ENCODE results near the gene CSTF2.

DNA sequence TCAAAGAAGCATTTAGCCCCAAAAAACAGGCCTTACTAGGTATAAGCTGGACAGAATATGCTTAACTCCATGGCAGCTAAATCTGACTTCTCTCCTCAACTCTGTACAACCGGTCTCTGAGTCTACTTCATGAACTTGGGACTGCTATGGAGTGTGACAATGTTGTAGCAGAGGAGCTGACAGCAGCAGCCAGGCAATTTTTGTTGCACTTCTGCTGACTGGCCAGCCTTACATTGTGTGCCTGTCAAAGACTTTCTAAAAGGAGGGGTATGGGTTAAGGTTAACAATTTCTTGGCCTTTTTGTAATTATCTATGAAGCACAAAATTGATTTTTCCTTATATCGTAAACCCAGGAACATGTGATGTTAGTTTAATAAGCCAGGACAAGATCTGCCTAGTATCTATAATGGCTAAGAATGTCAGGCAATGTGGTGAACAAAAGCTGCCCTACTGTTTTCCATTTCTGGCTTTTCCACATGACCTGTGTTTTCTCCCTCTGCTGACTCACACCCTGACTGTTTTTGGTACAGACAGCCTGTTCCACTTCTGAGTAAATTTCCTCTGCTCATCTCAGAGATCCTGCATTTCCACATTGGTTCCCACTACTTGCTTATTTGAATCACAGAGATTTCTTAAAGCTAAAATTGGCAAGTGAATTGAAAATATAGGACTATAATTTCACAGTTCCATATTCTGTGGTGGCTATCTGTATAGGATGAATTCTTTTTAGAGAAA, 44.6 kb downstream of the CSTF2 start:
- TF ChIP-seq, protein P1, sequence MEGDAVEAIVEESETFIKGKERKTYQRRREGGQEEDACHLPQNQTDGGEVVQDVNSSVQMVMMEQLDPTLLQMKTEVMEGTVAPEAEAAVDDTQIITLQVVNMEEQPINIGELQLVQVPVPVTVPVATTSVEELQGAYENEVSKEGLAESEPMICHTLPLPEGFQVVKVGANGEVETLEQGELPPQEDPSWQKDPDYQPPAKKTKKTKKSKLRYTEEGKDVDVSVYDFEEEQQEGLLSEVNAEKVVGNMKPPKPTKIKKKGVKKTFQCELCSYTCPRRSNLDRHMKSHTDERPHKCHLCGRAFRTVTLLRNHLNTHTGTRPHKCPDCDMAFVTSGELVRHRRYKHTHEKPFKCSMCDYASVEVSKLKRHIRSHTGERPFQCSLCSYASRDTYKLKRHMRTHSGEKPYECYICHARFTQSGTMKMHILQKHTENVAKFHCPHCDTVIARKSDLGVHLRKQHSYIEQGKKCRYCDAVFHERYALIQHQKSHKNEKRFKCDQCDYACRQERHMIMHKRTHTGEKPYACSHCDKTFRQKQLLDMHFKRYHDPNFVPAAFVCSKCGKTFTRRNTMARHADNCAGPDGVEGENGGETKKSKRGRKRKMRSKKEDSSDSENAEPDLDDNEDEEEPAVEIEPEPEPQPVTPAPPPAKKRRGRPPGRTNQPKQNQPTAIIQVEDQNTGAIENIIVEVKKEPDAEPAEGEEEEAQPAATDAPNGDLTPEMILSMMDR (IDR thresholded peaks at IDR 0.05): no peak
- no peak for TF ChIP-seq POLR2A (IDR thresholded peaks at IDR 0.05)
- TF ChIP-seq POLR2AphosphoS5 (IDR thresholded peaks at IDR 0.05): no peak
